CD4-positive, alpha-beta T cell treated with Interleukin-17A for 4 hours (primary cell): Measurements from ENCODE around the gene FHAD1.
"Not testable (repeated sequence)": the region's sequence is repeated elsewhere in the genome, so short reads cannot be mapped to it uniquely, and the experiment has no call there.

Experiments used
- DNase-seq: peaks from one replicate; pipeline ENCODE4 v3.0.0-alpha.2; 2020; ENCODE audit warnings: mixed read lengths

FHAD1 gene

GRCh38 chr1:15424146-15424667 lies 177.2 kb downstream of the FHAD1 start:
- DNase-seq, result no peak

GRCh38 chr1:15424981-15425380 lies 178.0 kb downstream of the FHAD1 start:
- no peak for DNase-seq

- no peak for DNase-seq
These were observed 178.5 kb downstream of the FHAD1 start for GRCh38 chr1:15425521-15425920.

- no peak for DNase-seq
These were observed 178.9 kb downstream of the FHAD1 start for GRCh38 chr1:15425958-15426357.

GRCh38 chr1:15426492-15427279 lies 179.7 kb downstream of the FHAD1 start:
- no peak for DNase-seq

- DNase-seq, result no peak
These were observed 180.2 kb downstream of the FHAD1 start for GRCh38 chr1:15427280-15427666.

GRCh38 chr1:15428252-15428651 lies 181.2 kb downstream of the FHAD1 start:
- DNase-seq, result not testable (repeated sequence)

- no peak for DNase-seq
These were observed 181.9 kb downstream of the FHAD1 start for GRCh38 chr1:15428815-15429435.

- no peak for DNase-seq
These were observed 182.7 kb downstream of the FHAD1 start for GRCh38 chr1:15429701-15430149.

GRCh38 chr1:15430787-15431570 lies 184.0 kb downstream of the FHAD1 start:
- peak; percentile 82 for DNase-seq

GRCh38 chr1:15431571-15431948 lies 184.5 kb downstream of the FHAD1 start:
- no peak for DNase-seq

- DNase-seq, result no peak
These were observed 185.3 kb downstream of the FHAD1 start for GRCh38 chr1:15432324-15432723.

- DNase-seq, result no peak
These were observed 186.4 kb downstream of the FHAD1 start for GRCh38 chr1:15433471-15433870.

- not testable (repeated sequence) for DNase-seq
These were observed 187.7 kb downstream of the FHAD1 start for GRCh38 chr1:15434739-15435138.

GRCh38 chr1:15435239-15436077 lies 188.4 kb downstream of the FHAD1 start:
- DNase-seq, result no peak

GRCh38 chr1:15436881-15437442 lies 189.9 kb downstream of the FHAD1 start:
- no peak for DNase-seq

GRCh38 chr1:15439325-15439724 lies 192.3 kb downstream of the FHAD1 start:
- no peak for DNase-seq

GRCh38 chr1:15440357-15440756 lies 193.3 kb downstream of the FHAD1 start:
- no peak for DNase-seq

GRCh38 chr1:15441247-15441646 lies 194.2 kb downstream of the FHAD1 start:
- DNase-seq, result no peak

- DNase-seq, result no peak
These were observed 195.1 kb downstream of the FHAD1 start for GRCh38 chr1:15442119-15442518.

- no peak for DNase-seq
These were observed 195.7 kb downstream of the FHAD1 start for GRCh38 chr1:15442759-15443158.

GRCh38 chr1:15443281-15443680 lies 196.3 kb downstream of the FHAD1 start:
- DNase-seq, result no peak
